Measurements from ENCODE around the gene NRDE2.
"Not testable (repeated sequence)": the region's sequence is repeated elsewhere in the genome, so short reads cannot be mapped to it uniquely, and the experiment has no call there.

The NRDE2 gene

GRCh38 chr14:90345239-90345557 is 13.5 kb upstream of the NRDE2 start:
- H2AFZ ChIP-seq (ENCODE audit: low read depth) = no peak overlapping the region
- TF ChIP-seq CTCF (conservative IDR thresholded peaks at IDR 0.05; ENCODE audit: low read depth, low read length) = no peak
- no peaks in the 10 kb centered on the region for H3K27me3 ChIP-seq (ENCODE audit: insufficient read depth, low read depth)
- peaks cover 30% of the 10 kb centered on the region for H3K4me1 ChIP-seq (ENCODE audit: low read depth, poor library complexity, severe bottlenecking)
- no peak overlapping the region for H3K4me3 ChIP-seq (IDR thresholded peaks at IDR 0.05; ENCODE audit: insufficient read depth, low read depth, low read length)
- H3K79me2 ChIP-seq (ENCODE audit: insufficient read depth, low read depth) = no peaks in the 10 kb centered on the region
- no peaks in the 10 kb centered on the region for H4K20me1 ChIP-seq (ENCODE audit: insufficient read depth)
- H3K27ac ChIP-seq = no peak overlapping the region
- no peak overlapping the region for H3K9ac ChIP-seq
- no peaks in the 10 kb centered on the region for H3K36me3 ChIP-seq (ENCODE audit: insufficient read depth)
- no peak overlapping the region for H3K4me2 ChIP-seq

- TF ChIP-seq CTCF (conservative IDR thresholded peaks at IDR 0.05; ENCODE audit: low read depth, low read length) = no peak
- Histone ChIP-seq H3K79me2 (ENCODE audit: insufficient read depth, low read depth) (no peaks in the 10 kb centered on the region), H2AFZ (ENCODE audit: low read depth) (no peak overlapping the region), H3K4me2 (no peak overlapping the region), H3K27ac (no peak overlapping the region), H3K27me3 (ENCODE audit: insufficient read depth, low read depth) (no peaks in the 10 kb centered on the region), H3K36me3 (ENCODE audit: insufficient read depth) (no peaks in the 10 kb centered on the region), H3K4me1 (ENCODE audit: low read depth, poor library complexity, severe bottlenecking) (peaks cover 30% of the 10 kb centered on the region), H4K20me1 (ENCODE audit: insufficient read depth) (no peaks in the 10 kb centered on the region), H3K4me3 (IDR thresholded peaks at IDR 0.05; ENCODE audit: insufficient read depth, low read depth, low read length) (no peak overlapping the region), H3K9ac (no peak overlapping the region)
Measured at GRCh38 chr14:90344331-90345238, 12.8 kb upstream of the NRDE2 start.

GRCh38 chr14:90342327-90342726 is 10.6 kb upstream of the NRDE2 start:
- H3K27ac ChIP-seq = no peak overlapping the region
- H3K36me3 ChIP-seq (ENCODE audit: insufficient read depth) = no peaks in the 10 kb centered on the region
- H3K4me2 ChIP-seq = no peak overlapping the region
- H4K20me1 ChIP-seq (ENCODE audit: insufficient read depth) = no peaks in the 10 kb centered on the region
- H2AFZ ChIP-seq (ENCODE audit: low read depth) = no peak overlapping the region
- TF ChIP-seq CTCF (conservative IDR thresholded peaks at IDR 0.05; ENCODE audit: low read depth, low read length) = no peak
- H3K27me3 ChIP-seq (ENCODE audit: insufficient read depth, low read depth) = no peaks in the 10 kb centered on the region
- no peak overlapping the region for H3K9ac ChIP-seq
- H3K4me3 ChIP-seq (IDR thresholded peaks at IDR 0.05; ENCODE audit: insufficient read depth, low read depth, low read length) = no peak overlapping the region
- no peaks in the 10 kb centered on the region for H3K79me2 ChIP-seq (ENCODE audit: insufficient read depth, low read depth)
- peaks cover 30% of the 10 kb centered on the region for H3K4me1 ChIP-seq (ENCODE audit: low read depth, poor library complexity, severe bottlenecking)

GRCh38 chr14:90341784-90342183 is 10.0 kb upstream of the NRDE2 start:
- Histone ChIP-seq H3K4me3 (IDR thresholded peaks at IDR 0.05; ENCODE audit: insufficient read depth, low read depth, low read length) (no peak overlapping the region), H3K79me2 (ENCODE audit: insufficient read depth, low read depth) (no peaks in the 10 kb centered on the region), H3K36me3 (ENCODE audit: insufficient read depth) (no peaks in the 10 kb centered on the region), H4K20me1 (ENCODE audit: insufficient read depth) (no peaks in the 10 kb centered on the region), H3K9ac (no peak overlapping the region), H2AFZ (ENCODE audit: low read depth) (no peak overlapping the region), H3K4me1 (ENCODE audit: low read depth, poor library complexity, severe bottlenecking) (peaks cover 25% of the 10 kb centered on the region), H3K27me3 (ENCODE audit: insufficient read depth, low read depth) (no peaks in the 10 kb centered on the region), H3K4me2 (no peak overlapping the region), H3K27ac (no peak overlapping the region)
- TF ChIP-seq CTCF (conservative IDR thresholded peaks at IDR 0.05; ENCODE audit: low read depth, low read length) = no peak

GRCh38 chr14:90341232-90341631 is 9.5 kb upstream of the NRDE2 start:
- not testable (repeated sequence) for H3K36me3 ChIP-seq (ENCODE audit: insufficient read depth); H4K20me1 ChIP-seq (ENCODE audit: insufficient read depth); H3K79me2 ChIP-seq (ENCODE audit: insufficient read depth, low read depth); H3K27me3 ChIP-seq (ENCODE audit: insufficient read depth, low read depth); H3K9ac ChIP-seq; H3K27ac ChIP-seq; H2AFZ ChIP-seq (ENCODE audit: low read depth); H3K4me3 ChIP-seq (IDR thresholded peaks at IDR 0.05; ENCODE audit: insufficient read depth, low read depth, low read length); H3K4me2 ChIP-seq
- peaks cover 19% of the 10 kb centered on the region for H3K4me1 ChIP-seq (ENCODE audit: low read depth, poor library complexity, severe bottlenecking)

All from KMS-11 (cell line).